ENCODE data around the gene ARMC5.
"Not testable (repeated sequence)": the region's sequence is repeated elsewhere in the genome, so short reads cannot be mapped to it uniquely, and the experiment has no call there.

Gene ARMC5

DNA sequence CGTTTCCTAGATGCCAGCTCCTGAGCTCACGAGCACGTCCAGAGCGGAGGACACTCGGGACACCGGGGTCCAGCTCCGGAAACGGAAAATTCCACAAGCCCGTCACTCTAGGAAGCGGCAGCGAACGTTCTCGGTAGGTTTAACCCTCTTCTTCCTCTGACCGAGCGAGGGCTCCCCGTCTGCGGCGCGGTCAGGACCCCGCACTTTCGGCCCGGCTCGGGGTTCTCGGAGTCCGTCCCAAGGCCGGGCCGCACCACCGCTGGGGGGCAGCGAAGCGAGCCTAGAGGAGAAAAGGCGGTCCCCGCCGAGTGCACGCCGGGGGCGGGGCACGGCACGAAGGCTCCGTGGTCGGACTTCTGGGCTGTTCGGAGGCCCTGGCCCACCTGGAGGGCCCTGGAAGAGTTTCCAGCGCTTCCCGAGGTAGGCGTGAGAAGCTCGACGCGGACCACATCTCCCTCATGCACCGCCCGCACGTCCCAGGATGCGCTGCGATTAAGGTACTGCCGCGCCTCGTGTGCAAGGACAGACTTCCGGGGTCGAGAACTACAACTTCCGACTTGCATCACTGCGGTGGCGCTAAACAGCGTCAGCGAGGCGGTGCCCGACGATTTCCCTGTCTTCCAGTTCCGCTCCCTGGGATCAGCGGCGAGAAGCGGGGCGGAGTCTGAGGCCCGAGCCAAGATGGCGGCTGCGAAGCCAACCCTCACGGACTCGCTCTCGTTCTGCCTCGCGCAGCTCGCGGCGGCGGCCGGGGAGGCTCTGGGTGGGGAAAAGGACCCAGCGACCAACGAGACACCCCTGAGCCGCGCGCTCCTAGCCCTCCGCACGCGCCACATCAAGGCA is at the start of gene ARMC5:
TSS of gene ARMC5 (plus strand) at position 658 of the 843 bp plus-strand sequence. CDS start at position 682, 24 bp downstream.
- H3K36me3 ChIP-seq (ENCODE audit: control insufficient read depth, insufficient read depth, low read length), result peaks cover 13% of the 10 kb centered on the region
- peaks cover 23% of the 10 kb centered on the region for H3K4me1 ChIP-seq (ENCODE audit: control insufficient read depth, insufficient read depth, low read length)
- peak within 1 kb of the TSS; percentile 100 for H3K27ac ChIP-seq (ENCODE audit: low read depth, low read length)

DNA sequence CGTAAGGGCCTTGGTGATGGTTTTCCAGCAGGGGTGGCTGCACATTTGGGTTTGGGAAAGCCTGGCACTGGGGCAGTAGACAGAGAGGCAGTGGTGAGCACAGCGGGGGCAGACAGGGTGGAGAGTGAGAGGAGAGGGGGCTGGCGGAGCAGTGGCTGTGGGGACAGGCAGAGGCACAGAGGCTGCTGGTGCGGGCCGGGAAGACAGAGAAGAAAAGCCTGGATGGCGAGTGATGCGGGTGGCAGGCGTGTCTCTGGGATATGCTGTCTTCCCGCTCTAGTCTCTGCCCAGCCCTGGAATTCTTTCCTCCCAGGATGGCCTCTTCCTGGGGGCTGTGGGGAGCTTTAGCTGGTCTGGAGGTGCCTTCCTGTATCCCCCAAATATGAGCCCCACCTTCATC is 49.2 kb upstream of the ARMC5 start:
- H3K9ac ChIP-seq (ENCODE audit: low read length), result no peak overlapping the region
- no peak overlapping the region for H3K27ac ChIP-seq (ENCODE audit: low read depth, low read length)
- no peaks in the 10 kb centered on the region for H3K36me3 ChIP-seq (ENCODE audit: control insufficient read depth, insufficient read depth, low read length)
- H3K4me1 ChIP-seq (ENCODE audit: control insufficient read depth, insufficient read depth, low read length), result no peaks in the 10 kb centered on the region
- no peak overlapping the region for H3K4me3 ChIP-seq (ENCODE audit: low read length)
- peaks cover 3% of the 10 kb centered on the region for H3K27me3 ChIP-seq (ENCODE audit: control insufficient read depth, insufficient read depth, low read length)

More for the DNA sequence above, at the start of gene ARMC5:
- peak within 1 kb of the TSS; percentile 97 for H3K9ac ChIP-seq (ENCODE audit: low read length)
- peak within 1 kb of the TSS; percentile 82 for H3K4me3 ChIP-seq (ENCODE audit: low read length)
- no peaks in the 10 kb centered on the region for H3K27me3 ChIP-seq (ENCODE audit: control insufficient read depth, insufficient read depth, low read length)

- no peak overlapping the region for H3K27ac ChIP-seq (ENCODE audit: low read depth, low read length)
- H3K4me3 ChIP-seq (ENCODE audit: low read length), result no peak overlapping the region
- no peaks in the 10 kb centered on the region for H3K36me3 ChIP-seq (ENCODE audit: control insufficient read depth, insufficient read depth, low read length)
- H3K27me3 ChIP-seq (ENCODE audit: control insufficient read depth, insufficient read depth, low read length), result peaks cover 3% of the 10 kb centered on the region
- no peak overlapping the region for H3K9ac ChIP-seq (ENCODE audit: low read length)
- no peaks in the 10 kb centered on the region for H3K4me1 ChIP-seq (ENCODE audit: control insufficient read depth, insufficient read depth, low read length)
These were observed 48.1 kb upstream of the ARMC5 start for GRCh38 chr16:31411024-31411844.

- Histone ChIP-seq H3K4me3 (ENCODE audit: low read length) (no peak overlapping the region), H3K36me3 (ENCODE audit: control insufficient read depth, insufficient read depth, low read length) (no peaks in the 10 kb centered on the region), H3K27me3 (ENCODE audit: control insufficient read depth, insufficient read depth, low read length) (peaks cover 3% of the 10 kb centered on the region), H3K9ac (ENCODE audit: low read length) (no peak overlapping the region), H3K27ac (ENCODE audit: low read depth, low read length) (no peak overlapping the region), H3K4me1 (ENCODE audit: control insufficient read depth, insufficient read depth, low read length) (no peaks in the 10 kb centered on the region)
These were observed 46.6 kb upstream of the ARMC5 start for GRCh38 chr16:31412750-31413149.

GRCh38 chr16:31413381-31413780 is 45.9 kb upstream of the ARMC5 start:
- Histone ChIP-seq H3K4me3 (ENCODE audit: low read length) (no peak overlapping the region), H3K4me1 (ENCODE audit: control insufficient read depth, insufficient read depth, low read length) (no peaks in the 10 kb centered on the region), H3K36me3 (ENCODE audit: control insufficient read depth, insufficient read depth, low read length) (no peaks in the 10 kb centered on the region), H3K27me3 (ENCODE audit: control insufficient read depth, insufficient read depth, low read length) (peaks cover 5% of the 10 kb centered on the region), H3K9ac (ENCODE audit: low read length) (no peak overlapping the region), H3K27ac (ENCODE audit: low read depth, low read length) (no peak overlapping the region)

DNA sequence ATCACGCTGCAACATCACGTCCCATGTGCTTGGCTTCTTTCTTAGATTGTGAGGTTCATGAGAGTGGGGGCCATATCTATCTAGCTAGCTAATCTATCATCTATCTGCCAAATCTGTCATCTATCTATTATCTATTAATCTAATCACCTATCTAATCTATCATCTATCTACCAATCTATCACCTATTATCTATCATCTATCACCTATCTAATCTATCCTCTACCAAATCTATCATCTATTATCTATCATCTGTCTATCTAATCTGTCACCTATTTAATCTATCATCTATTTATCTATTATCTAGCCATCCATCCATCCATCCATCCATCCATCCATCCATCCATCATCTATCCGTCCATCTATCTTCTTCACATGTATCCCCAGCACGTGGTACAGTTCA is 45.4 kb upstream of the ARMC5 start:
- Histone ChIP-seq H3K4me1 (ENCODE audit: control insufficient read depth, insufficient read depth, low read length) (no peaks in the 10 kb centered on the region), H3K27me3 (ENCODE audit: control insufficient read depth, insufficient read depth, low read length) (peaks cover 4% of the 10 kb centered on the region), H3K4me3 (ENCODE audit: low read length) (no peak overlapping the region), H3K36me3 (ENCODE audit: control insufficient read depth, insufficient read depth, low read length) (no peaks in the 10 kb centered on the region), H3K27ac (ENCODE audit: low read depth, low read length) (no peak overlapping the region), H3K9ac (ENCODE audit: low read length) (no peak overlapping the region)

DNA sequence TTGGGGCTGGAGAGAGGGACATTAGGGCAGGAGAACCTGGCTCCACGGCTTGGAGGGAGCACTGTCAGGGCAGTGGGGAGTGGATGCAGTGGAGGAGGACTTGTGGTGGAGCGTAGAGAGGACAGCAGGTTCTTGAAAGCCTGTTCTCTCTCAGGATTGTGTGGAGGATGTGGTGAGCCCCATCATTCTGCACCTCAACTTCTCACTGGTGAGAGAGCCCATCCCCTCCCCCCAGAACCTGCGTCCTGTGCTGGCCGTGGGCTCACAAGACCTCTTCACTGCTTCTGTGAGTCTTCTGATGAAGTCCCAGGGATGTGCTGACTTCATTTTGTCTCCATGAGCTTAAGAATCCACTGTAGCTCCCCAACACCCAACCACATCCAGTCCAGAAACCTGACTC is 44.6 kb upstream of the ARMC5 start:
- Histone ChIP-seq H3K27me3 (ENCODE audit: control insufficient read depth, insufficient read depth, low read length) (peaks cover 4% of the 10 kb centered on the region), H3K9ac (ENCODE audit: low read length) (no peak overlapping the region), H3K36me3 (ENCODE audit: control insufficient read depth, insufficient read depth, low read length) (no peaks in the 10 kb centered on the region), H3K4me1 (ENCODE audit: control insufficient read depth, insufficient read depth, low read length) (no peaks in the 10 kb centered on the region), H3K27ac (ENCODE audit: low read depth, low read length) (no peak overlapping the region), H3K4me3 (ENCODE audit: low read length) (no peak overlapping the region)

GRCh38 chr16:31416371-31416770 is 42.9 kb upstream of the ARMC5 start:
- Histone ChIP-seq H3K4me3 (ENCODE audit: low read length) (no peak overlapping the region), H3K36me3 (ENCODE audit: control insufficient read depth, insufficient read depth, low read length) (no peaks in the 10 kb centered on the region), H3K4me1 (ENCODE audit: control insufficient read depth, insufficient read depth, low read length) (no peaks in the 10 kb centered on the region), H3K27me3 (ENCODE audit: control insufficient read depth, insufficient read depth, low read length) (peaks cover 4% of the 10 kb centered on the region), H3K27ac (ENCODE audit: low read depth, low read length) (no peak overlapping the region), H3K9ac (ENCODE audit: low read length) (no peak overlapping the region)

DNA sequence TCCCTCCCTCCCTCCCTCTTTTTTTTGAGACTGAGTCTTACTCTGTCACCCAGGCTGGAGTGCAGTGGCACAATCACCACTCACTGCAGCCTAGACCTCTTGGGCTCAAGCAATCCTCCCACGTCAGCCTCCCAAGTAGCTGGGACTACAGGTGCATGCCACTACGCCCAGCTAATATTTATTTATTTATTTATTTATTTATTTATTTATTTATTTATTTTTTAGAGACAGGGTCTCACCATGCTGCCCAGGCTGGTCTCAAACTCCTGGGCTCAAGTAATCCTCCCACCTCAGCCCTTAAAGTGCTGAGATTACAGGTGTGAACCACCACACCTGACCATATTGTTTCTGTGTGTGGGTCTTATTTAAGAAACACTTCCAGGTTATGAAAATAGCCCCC is 42.3 kb upstream of the ARMC5 start:
- not testable (repeated sequence) for H3K9ac ChIP-seq (ENCODE audit: low read length); H3K4me1 ChIP-seq (ENCODE audit: control insufficient read depth, insufficient read depth, low read length); H3K36me3 ChIP-seq (ENCODE audit: control insufficient read depth, insufficient read depth, low read length); H3K4me3 ChIP-seq (ENCODE audit: low read length); H3K27ac ChIP-seq (ENCODE audit: low read depth, low read length); H3K27me3 ChIP-seq (ENCODE audit: control insufficient read depth, insufficient read depth, low read length)

GRCh38 chr16:31417916-31418315 is 41.4 kb upstream of the ARMC5 start:
- H3K9ac ChIP-seq (ENCODE audit: low read length), result no peak overlapping the region
- H3K36me3 ChIP-seq (ENCODE audit: control insufficient read depth, insufficient read depth, low read length), result no peaks in the 10 kb centered on the region
- no peaks in the 10 kb centered on the region for H3K4me1 ChIP-seq (ENCODE audit: control insufficient read depth, insufficient read depth, low read length)
- peaks cover 4% of the 10 kb centered on the region for H3K27me3 ChIP-seq (ENCODE audit: control insufficient read depth, insufficient read depth, low read length)
- H3K27ac ChIP-seq (ENCODE audit: low read depth, low read length), result no peak overlapping the region
- no peak overlapping the region for H3K4me3 ChIP-seq (ENCODE audit: low read length)

DNA sequence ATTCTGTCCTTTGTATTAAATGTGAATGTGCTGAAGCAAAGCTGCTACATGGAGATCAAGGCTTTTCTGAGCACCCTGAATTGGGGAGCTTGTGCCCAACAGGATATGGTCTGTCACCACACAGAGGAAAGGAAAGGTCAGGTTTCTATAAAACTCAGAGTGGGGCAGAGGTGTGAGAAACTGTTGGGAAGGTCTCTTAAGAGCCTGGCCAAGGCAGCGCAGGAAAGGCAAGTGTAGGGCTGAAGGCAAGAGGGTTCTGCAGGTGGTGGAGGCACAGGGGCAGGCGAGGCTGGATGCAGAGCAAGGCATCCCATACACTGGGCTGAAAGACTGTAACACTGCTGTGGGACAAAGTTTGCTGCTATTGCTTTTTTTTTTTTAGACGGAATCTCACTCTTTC is 39.3 kb upstream of the ARMC5 start:
- Histone ChIP-seq H3K4me3 (ENCODE audit: low read length) (no peak overlapping the region), H3K4me1 (ENCODE audit: control insufficient read depth, insufficient read depth, low read length) (no peaks in the 10 kb centered on the region), H3K9ac (ENCODE audit: low read length) (no peak overlapping the region), H3K36me3 (ENCODE audit: control insufficient read depth, insufficient read depth, low read length) (no peaks in the 10 kb centered on the region), H3K27me3 (ENCODE audit: control insufficient read depth, insufficient read depth, low read length) (peaks cover 4% of the 10 kb centered on the region), H3K27ac (ENCODE audit: low read depth, low read length) (no peak overlapping the region)

- Histone ChIP-seq H3K9ac (ENCODE audit: low read length) (no peak overlapping the region), H3K27me3 (ENCODE audit: control insufficient read depth, insufficient read depth, low read length) (peaks cover 4% of the 10 kb centered on the region), H3K4me3 (ENCODE audit: low read length) (no peak overlapping the region)
These were observed 37.7 kb upstream of the ARMC5 start for GRCh38 chr16:31421587-31421986.

More at GRCh38 chr16:31421587-31421986, 37.7 kb upstream of the ARMC5 start:
- Histone ChIP-seq H3K27ac (ENCODE audit: low read depth, low read length) (no peak overlapping the region), H3K36me3 (ENCODE audit: control insufficient read depth, insufficient read depth, low read length) (no peaks in the 10 kb centered on the region), H3K4me1 (ENCODE audit: control insufficient read depth, insufficient read depth, low read length) (no peaks in the 10 kb centered on the region)
